ENCODE measurements around the gene RPS27.

- TF ChIP-seq CTCF (IDR thresholded peaks at IDR 0.05) (no peak), EZH2 (IDR thresholded peaks at IDR 0.05) (no peak), EZH2phosphoT487 (IDR thresholded peaks at IDR 0.05) (no peak)
Observed at GRCh38 chr1:153984123-153984894, 6.3 kb upstream of the RPS27 start.

Data from neural progenitor cell (in vitro differentiated cells).